Measurements from ENCODE around the gene ABHD13. TPM values are rescaled to one million over a fixed set of nuclear protein-coding genes. Genes with fewer than 3 reads are reported as not detected.

Gene ABHD13
- total RNA-seq, 1 donor from 2014 or later = 8.7 TPM

DNA sequence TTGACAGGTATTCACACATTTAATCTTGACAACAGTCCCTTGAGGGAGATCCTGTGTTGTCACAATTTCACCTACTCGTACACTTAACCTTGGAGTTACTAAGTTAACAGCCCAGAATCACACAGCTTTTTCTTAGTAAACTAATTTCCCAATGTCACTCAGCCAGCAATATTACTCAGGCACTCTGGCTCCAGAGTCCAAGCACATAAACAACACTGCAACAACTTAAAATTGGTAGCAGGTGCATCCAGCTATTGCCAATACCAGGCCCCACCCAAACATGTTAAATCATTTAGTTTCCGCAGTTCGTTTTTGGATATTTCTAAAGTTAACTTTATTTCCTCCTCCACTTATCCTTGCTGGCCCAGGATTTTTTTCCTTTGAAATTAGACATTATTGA is 35.5 kb upstream of the ABHD13 start:
- DNase-seq = no peak
- Mint-ChIP-seq H3K27me3 (ENCODE audit: unreplicated experiment) (no peaks in the 10 kb centered on the region), H3K36me3 (ENCODE audit: unreplicated experiment) (no peaks in the 10 kb centered on the region), H3K4me1 (ENCODE audit: low read depth, unreplicated experiment) (peaks cover 2% of the 10 kb centered on the region), H3K4me3 (ENCODE audit: unreplicated experiment) (no peak overlapping the region), H3K9me3 (ENCODE audit: unreplicated experiment) (peaks cover 1% of the 10 kb centered on the region), H3K27ac (ENCODE audit: unreplicated experiment) (no peak overlapping the region)
- TF ChIP-seq, protein P1, sequence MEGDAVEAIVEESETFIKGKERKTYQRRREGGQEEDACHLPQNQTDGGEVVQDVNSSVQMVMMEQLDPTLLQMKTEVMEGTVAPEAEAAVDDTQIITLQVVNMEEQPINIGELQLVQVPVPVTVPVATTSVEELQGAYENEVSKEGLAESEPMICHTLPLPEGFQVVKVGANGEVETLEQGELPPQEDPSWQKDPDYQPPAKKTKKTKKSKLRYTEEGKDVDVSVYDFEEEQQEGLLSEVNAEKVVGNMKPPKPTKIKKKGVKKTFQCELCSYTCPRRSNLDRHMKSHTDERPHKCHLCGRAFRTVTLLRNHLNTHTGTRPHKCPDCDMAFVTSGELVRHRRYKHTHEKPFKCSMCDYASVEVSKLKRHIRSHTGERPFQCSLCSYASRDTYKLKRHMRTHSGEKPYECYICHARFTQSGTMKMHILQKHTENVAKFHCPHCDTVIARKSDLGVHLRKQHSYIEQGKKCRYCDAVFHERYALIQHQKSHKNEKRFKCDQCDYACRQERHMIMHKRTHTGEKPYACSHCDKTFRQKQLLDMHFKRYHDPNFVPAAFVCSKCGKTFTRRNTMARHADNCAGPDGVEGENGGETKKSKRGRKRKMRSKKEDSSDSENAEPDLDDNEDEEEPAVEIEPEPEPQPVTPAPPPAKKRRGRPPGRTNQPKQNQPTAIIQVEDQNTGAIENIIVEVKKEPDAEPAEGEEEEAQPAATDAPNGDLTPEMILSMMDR (IDR thresholded peaks at IDR 0.05; ENCODE audit: partially characterized antibody, unreplicated experiment) = no peak

DNA sequence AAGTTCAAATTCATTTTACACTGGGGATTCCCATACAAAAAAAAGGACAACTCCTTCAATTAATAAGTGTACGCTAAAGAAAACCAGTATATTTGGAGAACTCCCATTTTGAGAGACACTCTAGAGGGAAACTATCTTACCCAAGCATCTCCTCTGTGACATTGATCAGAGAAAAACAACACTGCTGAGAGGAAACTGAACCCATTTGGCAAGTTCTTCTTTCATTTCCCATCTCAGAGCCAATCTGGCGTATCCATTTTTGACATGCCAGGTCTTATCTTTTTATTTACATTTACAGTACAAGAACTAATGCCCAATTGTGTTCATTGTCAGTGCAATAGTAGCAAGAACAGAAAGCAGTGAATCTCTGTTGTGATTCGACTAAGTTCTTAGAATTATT is 33.0 kb upstream of the ABHD13 start:
- no peak overlapping the region for H3K27ac Mint-ChIP-seq (ENCODE audit: unreplicated experiment)
- H3K4me3 Mint-ChIP-seq (ENCODE audit: unreplicated experiment) = no peak overlapping the region
- no peaks in the 10 kb centered on the region for H3K9me3 Mint-ChIP-seq (ENCODE audit: unreplicated experiment)
- H3K36me3 Mint-ChIP-seq (ENCODE audit: unreplicated experiment) = no peaks in the 10 kb centered on the region
- no peak for DNase-seq
- H3K4me1 Mint-ChIP-seq (ENCODE audit: low read depth, unreplicated experiment) = peaks cover 2% of the 10 kb centered on the region
- H3K27me3 Mint-ChIP-seq (ENCODE audit: unreplicated experiment) = no peaks in the 10 kb centered on the region
- TF ChIP-seq, protein P1 (IDR thresholded peaks at IDR 0.05; ENCODE audit: partially characterized antibody, unreplicated experiment) = no peak

DNA sequence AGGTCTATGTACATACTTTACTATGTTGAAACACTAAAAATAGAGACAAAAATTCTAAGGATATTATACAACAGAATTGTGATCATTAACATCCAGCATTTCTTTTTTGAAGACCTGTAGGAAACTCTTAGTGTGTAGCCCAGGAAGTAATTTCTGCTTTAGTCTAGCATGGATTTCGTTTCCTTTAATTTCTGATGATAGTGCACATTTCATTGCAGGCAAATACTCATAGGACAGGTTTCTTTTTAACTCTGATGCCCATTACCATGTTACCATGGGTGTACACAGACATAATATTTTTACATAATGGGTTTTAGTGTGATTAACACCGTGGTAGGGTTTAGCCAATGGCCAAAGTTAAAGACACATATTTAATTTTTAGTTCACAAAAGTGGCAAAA is 29.9 kb upstream of the ABHD13 start:
- TF ChIP-seq, protein P1 (IDR thresholded peaks at IDR 0.05; ENCODE audit: partially characterized antibody, unreplicated experiment) = no peak

DNA sequence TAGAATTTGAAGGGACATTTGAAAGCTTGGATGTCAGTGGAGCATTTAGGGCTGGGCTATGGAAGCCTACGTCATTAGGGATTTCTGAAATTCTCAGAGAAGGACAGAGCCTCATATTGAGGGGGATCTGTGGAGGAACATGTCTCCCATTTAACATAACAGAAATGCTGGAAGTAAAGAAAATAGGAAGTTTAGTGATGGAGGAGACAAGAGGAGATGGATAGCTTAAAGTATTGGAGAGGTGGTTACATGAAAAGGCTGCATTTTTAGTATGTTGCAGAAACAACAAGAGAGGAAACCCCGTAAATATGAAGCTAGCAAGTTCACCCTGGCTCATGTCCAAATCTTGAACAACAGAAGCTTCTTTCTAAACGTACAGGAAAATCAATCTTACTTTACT is 27.3 kb upstream of the ABHD13 start:
- Mint-ChIP-seq H3K27me3 (ENCODE audit: unreplicated experiment) (no peaks in the 10 kb centered on the region), H3K4me3 (ENCODE audit: unreplicated experiment) (no peak overlapping the region), H3K9me3 (ENCODE audit: unreplicated experiment) (no peaks in the 10 kb centered on the region), H3K4me1 (ENCODE audit: low read depth, unreplicated experiment) (no peaks in the 10 kb centered on the region), H3K27ac (ENCODE audit: unreplicated experiment) (no peak overlapping the region), H3K36me3 (ENCODE audit: unreplicated experiment) (no peaks in the 10 kb centered on the region)
- TF ChIP-seq, protein P1 (IDR thresholded peaks at IDR 0.05; ENCODE audit: partially characterized antibody, unreplicated experiment) = no peak
- no peak for DNase-seq

More for the DNA sequence above, 29.9 kb upstream of the ABHD13 start:
- Mint-ChIP-seq H3K9me3 (ENCODE audit: unreplicated experiment) (no peaks in the 10 kb centered on the region), H3K27me3 (ENCODE audit: unreplicated experiment) (no peaks in the 10 kb centered on the region), H3K4me1 (ENCODE audit: low read depth, unreplicated experiment) (peaks cover 2% of the 10 kb centered on the region), H3K27ac (ENCODE audit: unreplicated experiment) (no peak overlapping the region), H3K4me3 (ENCODE audit: unreplicated experiment) (no peak overlapping the region), H3K36me3 (ENCODE audit: unreplicated experiment) (no peaks in the 10 kb centered on the region)
- no peak for DNase-seq

DNA sequence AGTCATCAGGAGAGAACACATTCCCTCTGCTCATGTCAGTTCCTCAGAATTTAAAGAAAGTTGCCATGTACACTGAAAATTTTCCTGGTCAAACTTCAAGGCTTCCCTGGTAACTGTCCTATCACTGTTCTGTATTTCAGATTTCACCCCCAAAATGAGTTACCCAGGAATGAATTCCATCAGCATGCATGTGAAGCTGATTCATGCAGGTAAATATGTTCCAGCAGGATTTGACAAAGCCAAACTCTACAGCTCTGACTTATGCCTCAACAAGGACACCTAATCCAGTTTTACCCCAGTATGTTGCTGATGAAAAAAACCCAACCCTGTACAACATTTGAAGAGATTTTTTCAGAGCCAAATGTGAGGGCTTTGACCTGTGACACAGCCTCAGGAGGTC is 24.4 kb upstream of the ABHD13 start:
- Mint-ChIP-seq H3K9me3 (ENCODE audit: unreplicated experiment) (no peaks in the 10 kb centered on the region), H3K4me3 (ENCODE audit: unreplicated experiment) (no peak overlapping the region), H3K27me3 (ENCODE audit: unreplicated experiment) (no peaks in the 10 kb centered on the region), H3K36me3 (ENCODE audit: unreplicated experiment) (peaks cover 5% of the 10 kb centered on the region), H3K27ac (ENCODE audit: unreplicated experiment) (no peak overlapping the region), H3K4me1 (ENCODE audit: low read depth, unreplicated experiment) (no peaks in the 10 kb centered on the region)
- no peak for DNase-seq
- TF ChIP-seq, protein P1 (IDR thresholded peaks at IDR 0.05; ENCODE audit: partially characterized antibody, unreplicated experiment) = no peak
